SK-N-MC (cell line): ENCODE data around the gene HM13.

Source experiments
- EZH2 ChIP-seq: fragments of 200-600 bp; sonication (generic); IDR thresholded peaks from one replicate; pipeline ENCODE4 v1.6.1; 2017; ENCODE audit warnings: antibody characterized with exemption
- FOXP2 ChIP-seq: optimal IDR thresholded peaks from 2 replicates; pipeline ENCODE3; 2011; ENCODE audit warnings: mild to moderate bottlenecking, moderate library complexity; ENCODE audit not compliant: insufficient read depth; ENCODE audit errors: extremely low read length, control extremely low read depth
- POLR2AphosphoS5 ChIP-seq: IDR thresholded peaks from 2 replicates; pipeline ENCODE4 v1.6.1; 2012; ENCODE audit warnings: mild to moderate bottlenecking, low read depth, low read length, borderline replicate concordance

DNA sequence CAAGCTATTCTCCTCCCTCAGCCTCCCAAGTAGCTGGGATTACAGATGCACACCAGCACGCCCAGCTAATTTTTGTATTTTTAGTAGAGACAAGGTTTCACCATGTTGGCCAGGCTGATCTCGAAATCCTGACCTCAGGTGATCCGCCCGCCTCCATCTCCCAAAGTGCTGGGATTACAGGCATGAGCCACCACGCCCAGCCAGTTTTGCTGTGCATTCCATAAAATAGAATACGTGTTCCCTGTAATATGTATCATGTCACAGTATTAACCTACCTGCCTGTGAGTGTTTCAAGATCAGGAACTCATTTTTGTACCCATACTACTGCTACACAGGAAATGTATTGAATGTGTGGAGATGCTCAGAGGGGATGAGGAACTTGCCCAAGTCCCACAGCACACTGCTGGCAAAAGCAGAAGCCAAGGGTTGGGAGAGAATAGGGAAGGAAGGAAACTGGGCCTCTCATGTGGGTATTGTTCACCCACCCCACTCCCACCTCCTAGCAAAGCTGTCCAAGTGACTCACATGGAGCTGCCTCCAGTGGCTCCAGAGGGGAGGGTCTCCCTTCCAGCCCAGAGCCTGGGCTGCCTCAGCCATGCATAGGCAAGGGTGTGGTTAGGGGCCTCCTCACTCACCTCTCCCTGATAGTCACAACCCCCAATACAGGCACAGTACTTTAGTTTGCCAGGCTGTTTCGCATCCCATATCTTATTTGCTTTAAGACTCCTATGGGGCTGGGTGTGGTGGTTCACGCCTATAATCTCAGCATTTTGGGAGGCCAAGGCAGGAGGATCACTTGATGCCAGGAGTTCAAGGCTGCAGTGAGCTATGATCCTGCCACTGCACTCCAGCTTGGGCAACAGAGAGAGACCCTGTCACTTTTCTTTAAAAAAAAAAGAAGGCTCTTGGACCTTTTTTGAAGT lies 9.4 kb downstream of the HM13 start:
- no peak for TF ChIP-seq POLR2AphosphoS5
- TF ChIP-seq EZH2, result no peak
- no peak for TF ChIP-seq FOXP2
